Testis (tissue), 3 donors: ENCODE measurements around the gene PGLYRP2. TPM values are rescaled to one million over a fixed set of nuclear protein-coding genes. Genes with fewer than 3 reads are reported as not detected.

Source experiments
- DNase-seq: peaks from one replicate; pipeline ENCODE4 v3.0.0-alpha.2; 2019
- H3K27ac ChIP-seq, 2 donors: fragments of 200-600 bp; sonication (generic); one replicate each; pipeline ENCODE4 v1.5.1; 2019
- H3K27me3 ChIP-seq: fragments of 200-600 bp; sonication (generic); one replicate; pipeline ENCODE4 v1.5.1; 2019
- H3K36me3 ChIP-seq: fragments of 200-600 bp; sonication (generic); one replicate; pipeline ENCODE4 v1.5.1; 2017; ENCODE audit warnings: low read depth; ENCODE audit errors: missing control alignments
- H3K4me1 ChIP-seq: fragments of 200-600 bp; sonication (generic); one replicate; pipeline ENCODE4 v1.5.1; 2019
- H3K4me3 ChIP-seq, 2 donors: fragments of 200-600 bp; sonication (generic); one replicate each; pipeline ENCODE4 v1.5.1; 2017 to 2019
- H3K9me3 ChIP-seq: fragments of 200-600 bp; sonication (generic); one replicate; pipeline ENCODE4 v1.5.1; 2017
- POLR2A ChIP-seq: fragments of 450-650 bp; IDR thresholded peaks from one replicate; pipeline ENCODE4 v1.6.1; 2017; ENCODE audit warnings: antibody characterized with exemption, mild to moderate bottlenecking, moderate library complexity
- WGBS, 2 donors: methylation state at CpG; one replicate each; pipeline ENCODE4 v1.1.5; 2018; 5-methylcytosine and 5-hydroxymethylcytosine counted together
- intact Hi-C: fragments of 100-400 bp; cut with DNase I; formaldehyde crosslinking; loops from one replicate; pipeline ENCODE4 v1.15.1; 2023; ENCODE audit warnings: low total_unique reads
- polyA plus RNA-seq: library from polyadenylated mRNA; stranded (reverse); fragments of 350-450 nt; fragmentation: Illumina TruSeq; extraction: RNeasy Lipid Tissue Mini Kit (QIAGEN cat#74804); gene quantifications from one replicate; pipeline ENCODE4 v1.2.3, GENCODE V29; 2014; ENCODE audit warnings: low read depth, low replicate concordance; ENCODE audit not compliant: insufficient read depth
- total RNA-seq, 2 donors: library from RNA; depleted of rRNA; stranded (reverse); fragments of >200 nt; gene quantifications; one replicate each; pipeline ENCODE4 v1.2.3, GENCODE V29; 2016
- TF ChIP-seq, protein P1 (sequence below), 3 experiments: fragments of 450-650 bp in 2 of 3; fragments of 200-600 bp in 1 of 3; sonication (generic) in 1 of 3; IDR thresholded peaks; one replicate each; pipeline ENCODE4 v1.5.1; 2016 to 2019; ENCODE audit warnings: antibody characterized with exemption in 3 of 3, mild to moderate bottlenecking in 2 of 3, moderate library complexity in 1 of 3

PGLYRP2 gene
- total and polyA plus RNA-seq, 3 donors from 2014 or later, result 27.8 to 44.4 (median 43.7) TPM

DNA sequence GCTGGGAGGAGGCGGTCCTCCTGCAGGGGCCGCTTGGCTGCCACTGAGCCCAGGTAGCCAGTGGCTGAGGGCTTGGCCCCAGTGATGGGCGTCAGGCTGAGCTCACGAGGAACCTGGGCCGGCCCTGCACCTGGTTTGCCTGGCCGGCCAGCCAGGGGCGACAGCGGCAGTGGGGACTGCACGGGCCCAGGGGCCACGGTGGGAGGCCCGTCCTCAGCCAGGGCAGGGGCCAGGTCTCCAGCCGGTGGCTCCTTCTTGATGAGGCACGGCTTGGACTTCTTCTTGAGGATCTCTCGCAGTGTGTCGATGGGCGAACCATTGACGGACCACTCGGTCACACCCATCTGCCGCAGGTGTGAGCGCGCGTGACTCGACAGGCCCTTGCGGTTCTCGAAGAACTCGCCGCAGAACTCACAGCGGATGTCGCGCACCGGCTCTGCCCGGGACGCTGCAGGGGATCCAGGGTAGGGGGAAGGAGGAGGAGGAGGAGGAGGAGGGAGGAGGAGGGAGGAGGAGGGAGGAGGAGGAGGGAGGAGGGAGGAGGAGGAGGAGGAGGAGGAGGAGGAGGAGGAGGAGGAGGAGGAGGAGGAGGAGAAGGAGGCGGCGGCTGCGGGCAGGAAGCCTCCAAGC is 53.9 kb downstream of the PGLYRP2 start:
- intact Hi-C loops, result no loop called here
- TF ChIP-seq POLR2A, result no peak
- TF ChIP-seq, protein P1, sequence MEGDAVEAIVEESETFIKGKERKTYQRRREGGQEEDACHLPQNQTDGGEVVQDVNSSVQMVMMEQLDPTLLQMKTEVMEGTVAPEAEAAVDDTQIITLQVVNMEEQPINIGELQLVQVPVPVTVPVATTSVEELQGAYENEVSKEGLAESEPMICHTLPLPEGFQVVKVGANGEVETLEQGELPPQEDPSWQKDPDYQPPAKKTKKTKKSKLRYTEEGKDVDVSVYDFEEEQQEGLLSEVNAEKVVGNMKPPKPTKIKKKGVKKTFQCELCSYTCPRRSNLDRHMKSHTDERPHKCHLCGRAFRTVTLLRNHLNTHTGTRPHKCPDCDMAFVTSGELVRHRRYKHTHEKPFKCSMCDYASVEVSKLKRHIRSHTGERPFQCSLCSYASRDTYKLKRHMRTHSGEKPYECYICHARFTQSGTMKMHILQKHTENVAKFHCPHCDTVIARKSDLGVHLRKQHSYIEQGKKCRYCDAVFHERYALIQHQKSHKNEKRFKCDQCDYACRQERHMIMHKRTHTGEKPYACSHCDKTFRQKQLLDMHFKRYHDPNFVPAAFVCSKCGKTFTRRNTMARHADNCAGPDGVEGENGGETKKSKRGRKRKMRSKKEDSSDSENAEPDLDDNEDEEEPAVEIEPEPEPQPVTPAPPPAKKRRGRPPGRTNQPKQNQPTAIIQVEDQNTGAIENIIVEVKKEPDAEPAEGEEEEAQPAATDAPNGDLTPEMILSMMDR (IDR thresholded peaks at IDR 0.05), result no peak
- H3K4me3 ChIP-seq, result no peak overlapping the region
- H3K36me3 ChIP-seq, result no peaks in the 10 kb centered on the region
- H3K27ac ChIP-seq, result no peak overlapping the region
- H3K4me1 ChIP-seq, result peaks cover 1% of the 10 kb centered on the region
- no peak for DNase-seq
- no peaks in the 10 kb centered on the region for H3K27me3 ChIP-seq
- H3K9me3 ChIP-seq, result no peaks in the 10 kb centered on the region
- WGBS, 2 donors, result 94 to 95% methylated on average over 20 to 36 of the region's 36 CpGs

GRCh38 chr19:15424692-15425272 is 54.5 kb downstream of the PGLYRP2 start:
- Histone ChIP-seq H3K4me1 (peaks cover under 1% of the 10 kb centered on the region), H3K9me3 (no peaks in the 10 kb centered on the region), H3K27me3 (no peaks in the 10 kb centered on the region), H3K27ac (no peak overlapping the region), H3K4me3 (no peak overlapping the region), H3K36me3 (no peaks in the 10 kb centered on the region)
- intact Hi-C loops, result no loop called here
- no peak for DNase-seq
- no peak for TF ChIP-seq POLR2A
- TF ChIP-seq, protein P1 (IDR thresholded peaks at IDR 0.05), result no peak
- 96 to 97% methylated on average over 16 to 35 of the region's 38 CpGs for WGBS, 2 donors

DNA sequence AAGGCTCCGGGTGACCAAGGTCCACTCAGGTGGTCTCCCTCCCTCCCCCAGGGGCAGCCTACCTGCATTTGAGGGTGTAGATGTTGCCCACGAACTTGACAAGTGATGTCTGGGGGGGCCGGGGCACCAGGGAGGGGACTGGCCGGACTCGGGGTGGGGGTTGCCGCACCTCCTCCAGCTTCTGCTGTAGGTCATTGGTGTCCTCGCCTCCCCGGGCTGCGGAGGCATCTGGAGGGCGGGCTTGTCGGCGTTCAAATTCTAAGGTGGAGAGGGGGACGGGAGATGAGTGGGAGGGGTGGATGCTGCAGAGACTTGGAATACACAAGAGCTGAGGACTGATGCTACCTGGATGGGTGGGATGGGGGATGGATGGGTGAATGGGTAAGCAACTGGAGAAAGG is 55.2 kb downstream of the PGLYRP2 start:
- DNase-seq, result no peak
- Histone ChIP-seq H3K27me3 (no peaks in the 10 kb centered on the region), H3K4me3 (no peak overlapping the region), H3K9me3 (no peaks in the 10 kb centered on the region), H3K36me3 (no peaks in the 10 kb centered on the region), H3K27ac (no peak overlapping the region), H3K4me1 (peaks cover 5% of the 10 kb centered on the region)
- TF ChIP-seq POLR2A, result no peak
- TF ChIP-seq, protein P1 (IDR thresholded peaks at IDR 0.05), result no peak
- intact Hi-C loops, result no loop called here
- 96 to 97% methylated on average over 13 of the region's 13 CpGs for WGBS, 2 donors

DNA sequence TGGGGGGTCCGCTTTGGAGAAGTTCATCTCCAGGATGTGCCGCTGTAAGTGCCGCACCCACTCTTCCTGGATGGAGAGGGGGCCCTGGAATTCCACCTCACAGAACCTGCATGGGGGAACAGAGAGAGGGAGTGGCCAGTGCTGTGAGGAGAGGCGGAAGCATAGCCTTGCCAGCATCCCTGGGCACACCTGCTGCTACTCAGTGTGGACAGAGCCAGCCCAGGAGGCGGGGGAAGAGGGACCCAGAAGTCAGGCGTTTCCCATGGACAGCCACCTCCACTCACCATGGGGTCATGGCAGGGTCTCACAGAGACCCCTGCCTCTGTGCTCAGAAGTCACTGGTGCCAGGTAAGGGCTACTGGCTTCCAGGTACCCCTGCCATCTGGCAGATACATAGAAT is 56.2 kb downstream of the PGLYRP2 start:
- no peak for TF ChIP-seq POLR2A
- TF ChIP-seq, protein P1 (IDR thresholded peaks at IDR 0.05), result no peak
- no peak for DNase-seq
- Histone ChIP-seq H3K27me3 (no peaks in the 10 kb centered on the region), H3K4me3 (no peak overlapping the region), H3K4me1 (peaks cover 5% of the 10 kb centered on the region), H3K36me3 (no peaks in the 10 kb centered on the region), H3K9me3 (no peaks in the 10 kb centered on the region), H3K27ac (no peak overlapping the region)
- WGBS, 2 donors, result 92 to 97% methylated on average over 4 to 6 of the region's 6 CpGs
- intact Hi-C loops, result no loop called here
